ENCODE data around the gene PTPRO.

Gene PTPRO

GRCh38 chr12:15632708-15633107, 310.4 kb downstream of the PTPRO start:
- no peak overlapping the region for H3K4me3 Mint-ChIP-seq
- no peaks in the 10 kb centered on the region for H3K9me3 Mint-ChIP-seq
- no peak for ATAC-seq
- no peaks in the 10 kb centered on the region for H3K4me1 Mint-ChIP-seq
- H3K27me3 Mint-ChIP-seq, result peaks cover 7% of the 10 kb centered on the region
- H3K27ac Mint-ChIP-seq, result no peak overlapping the region
- H3K36me3 Mint-ChIP-seq, result no peaks in the 10 kb centered on the region

GRCh38 chr12:15633201-15633600, 310.9 kb downstream of the PTPRO start:
- Mint-ChIP-seq H3K27me3 (peaks cover 10% of the 10 kb centered on the region), H3K4me3 (no peak overlapping the region), H3K9me3 (no peaks in the 10 kb centered on the region), H3K36me3 (no peaks in the 10 kb centered on the region), H3K4me1 (no peaks in the 10 kb centered on the region), H3K27ac (no peak overlapping the region)
- ATAC-seq, result no peak

GRCh38 chr12:15634010-15634683, 311.8 kb downstream of the PTPRO start:
- no peaks in the 10 kb centered on the region for H3K9me3 Mint-ChIP-seq
- no peak for ATAC-seq
- no peaks in the 10 kb centered on the region for H3K4me1 Mint-ChIP-seq
- no peak overlapping the region for H3K4me3 Mint-ChIP-seq
- no peak overlapping the region for H3K27ac Mint-ChIP-seq
- no peaks in the 10 kb centered on the region for H3K36me3 Mint-ChIP-seq
- peaks cover 10% of the 10 kb centered on the region for H3K27me3 Mint-ChIP-seq

- Mint-ChIP-seq H3K9me3 (no peaks in the 10 kb centered on the region), H3K4me3 (no peak overlapping the region), H3K27me3 (peaks cover 10% of the 10 kb centered on the region), H3K27ac (no peak overlapping the region), H3K4me1 (no peaks in the 10 kb centered on the region), H3K36me3 (no peaks in the 10 kb centered on the region)
- no peak for ATAC-seq
Observed at GRCh38 chr12:15636060-15636890, 314.0 kb downstream of the PTPRO start.

- H3K27ac Mint-ChIP-seq, result no peak overlapping the region
- H3K27me3 Mint-ChIP-seq, result peaks cover 10% of the 10 kb centered on the region
- no peaks in the 10 kb centered on the region for H3K4me1 Mint-ChIP-seq
- no peak overlapping the region for H3K4me3 Mint-ChIP-seq
- ATAC-seq, result no peak
- no peaks in the 10 kb centered on the region for H3K36me3 Mint-ChIP-seq
- H3K9me3 Mint-ChIP-seq, result no peaks in the 10 kb centered on the region
Observed at GRCh38 chr12:15638231-15638630, 315.9 kb downstream of the PTPRO start.

- Mint-ChIP-seq H3K4me1 (no peaks in the 10 kb centered on the region), H3K27me3 (no peaks in the 10 kb centered on the region), H3K36me3 (no peaks in the 10 kb centered on the region), H3K4me3 (no peak overlapping the region), H3K9me3 (no peaks in the 10 kb centered on the region), H3K27ac (no peak overlapping the region)
- ATAC-seq, result no peak
Observed at GRCh38 chr12:15644700-15645099, 322.4 kb downstream of the PTPRO start.

GRCh38 chr12:15646581-15646980, 324.3 kb downstream of the PTPRO start:
- Mint-ChIP-seq H3K9me3 (no peaks in the 10 kb centered on the region), H3K36me3 (no peaks in the 10 kb centered on the region), H3K27ac (no peak overlapping the region), H3K4me1 (no peaks in the 10 kb centered on the region), H3K27me3 (no peaks in the 10 kb centered on the region), H3K4me3 (no peak overlapping the region)
- no peak for ATAC-seq

Measured in stimulated activated memory B cell treated with anti-CD40 and anti-IgM and Interleukin-4, amounts not matched to agents 10 μg/mL and 1 μg/mL and 100 μg/mL, for 72 hours (primary cell).